ENCODE measurements around the gene TMPRSS11A. TPM values are rescaled to one million over a fixed set of nuclear protein-coding genes. Genes with fewer than 3 reads are reported as not detected.

The TMPRSS11A gene
- total and polyA plus RNA-seq, 2 donors (not counting 3 experiments of a cell fraction or from before 2014, with no cell fraction given), result not detected

- H2AFZ ChIP-seq (ENCODE audit: low read depth, low read length), result no peak overlapping the region
- no peaks in the 10 kb centered on the region for H3K79me2 ChIP-seq (ENCODE audit: control insufficient read depth, insufficient read depth, low read length)
- H3K4me3 ChIP-seq (replicated peaks in 1 of 3; ENCODE audit: insufficient read depth in 1 of 3, low read depth in 1 of 3, low read length in 3 of 3), result no peak overlapping the region
- H3K4me1 ChIP-seq (ENCODE audit: control insufficient read depth, extremely low read depth, insufficient read depth, low read length), result no peaks in the 10 kb centered on the region
- H4K20me1 ChIP-seq (replicated peaks; ENCODE audit: control insufficient read depth, extremely low read depth, insufficient read depth, low read length), result no peaks in the 10 kb centered on the region
- H3K27me3 ChIP-seq (ENCODE audit: control insufficient read depth in 2 of 2, insufficient read depth in 2 of 2, low read length in 2 of 2), result no peaks in the 10 kb centered on the region
- H3K36me3 ChIP-seq (ENCODE audit: control insufficient read depth in 2 of 2, extremely low read depth in 1 of 2, insufficient read depth in 2 of 2, low read length in 2 of 2), result no peaks in the 10 kb centered on the region
- no peak for FAIRE-seq
- no peaks in the 10 kb centered on the region for H3K9me1 ChIP-seq (replicated peaks; ENCODE audit: control insufficient read depth, extremely low read depth, insufficient read depth, low read length)
- dilution Hi-C loops (cut with MboI; ENCODE audit: extremely low pct_ligation_motif_present, low sequenced_read_pairs) (no loop called here), intact Hi-C loops (cut with micrococcal nuclease) (no loop called here)
- no peak overlapping the region for H3K27ac ChIP-seq (ENCODE audit: insufficient read depth, low read depth, low read length)
- no peak overlapping the region for H3K9ac ChIP-seq (replicated peaks; ENCODE audit: extremely low read depth, insufficient read depth, low read length)
- no peak for TF ChIP-seq MYC (IDR thresholded peaks at IDR 0.05; ENCODE audit: low read depth, low read length)
- no peak for TF ChIP-seq POLR2A (IDR thresholded peaks at IDR 0.05; ENCODE audit: low read depth, low read length)
- no peak for TF ChIP-seq POLR2AphosphoS5 (IDR thresholded peaks at IDR 0.05; ENCODE audit: insufficient read depth, low read depth, low read length)
- no peak for TF ChIP-seq GATA2 (IDR thresholded peaks at IDR 0.05; ENCODE audit: insufficient read depth, insufficient read length, low read depth, low read length)
- TF ChIP-seq CTCF (IDR thresholded peaks at IDR 0.05; ENCODE audit: extremely low read depth in 1 of 2, insufficient read depth in 1 of 2, low read depth in 1 of 2, low read length in 2 of 2), result no peak
- TF ChIP-seq JUN (IDR thresholded peaks at IDR 0.05; ENCODE audit: borderline replicate concordance, insufficient read depth, insufficient read length, low read depth), result no peak
- TF ChIP-seq FOS (IDR thresholded peaks at IDR 0.05; ENCODE audit: borderline replicate concordance, insufficient read depth, low read length), result no peak
- TF ChIP-seq MAX (IDR thresholded peaks at IDR 0.05; ENCODE audit: insufficient read depth, insufficient read length), result no peak
- no peak for TF ChIP-seq EZH2 (IDR thresholded peaks at IDR 0.05; ENCODE audit: borderline replicate concordance, low read depth, low read length, severe bottlenecking)
- no peaks in the 10 kb centered on the region for H3K9me3 ChIP-seq (replicated peaks; ENCODE audit: control insufficient read depth, insufficient read depth, low read length)
- BruUV-seq (replicated peaks), result no TSS peak
- DNase-seq (ENCODE audit: low read depth, low spot score), result no peak
- no peak overlapping the region for H3K4me2 ChIP-seq (ENCODE audit: insufficient read depth, low read length)
- POLR2A ChIA-PET, result no interaction called here
- CTCF ChIA-PET, result interaction anchor here (0.7 to 0.9 kb wide), 2 partner anchors 18 to 19 kb away, joined by 3 to 4 read pairs; no protein-coding TSS in a partner anchor
These were observed 70.4 kb downstream of the TMPRSS11A start for GRCh38 chr4:67892905-67893304.

All from endothelial cell of umbilical vein (primary cell).